Measurements from ENCODE around the gene STOX1. TPM values are rescaled to one million over a fixed set of nuclear protein-coding genes. Genes with fewer than 3 reads are reported as not detected.
A peak's percentile ranks its signal among the peaks of the same experiment; 100 is the strongest.

Gene STOX1
- total and polyA plus RNA-seq, 7 donors = 0.14 to 2.4 (median 0.57) TPM

GRCh38 chr10:68790476-68790875, 36.9 kb upstream of the STOX1 start:
- H3K27ac ChIP-seq = no peak overlapping the region
- no peak for TF ChIP-seq CTCF (IDR thresholded peaks at IDR 0.05)
- intact Hi-C loops (cut with DNase I) = loop anchor here (5.0 kb wide), 1 partner anchor 107 kb away; no protein-coding TSS in a partner anchor
- H3K27me3 ChIP-seq (ENCODE audit: insufficient read depth in 3 of 3, low read length in 2 of 3) = no peaks in the 10 kb centered on the region
- no peaks in the 10 kb centered on the region for H3K9me3 ChIP-seq
- 94 to 96% (median 95%) methylated on average over 10 of the region's 10 CpGs for WGBS, 3 donors
- H3K36me3 ChIP-seq (ENCODE audit: insufficient read depth in 1 of 2, low read depth in 1 of 2) = peaks cover 4 to 100% of the 10 kb centered on the region in 2 donors
- H3K4me1 ChIP-seq = no peaks in the 10 kb centered on the region
- ATAC-seq (no peak), DNase-seq (no peak)
- H3K4me3 ChIP-seq = no peak overlapping the region

- intact Hi-C loops (cut with DNase I) = loop anchor here (5.0 kb wide), 1 partner anchor 105 kb away; no protein-coding TSS in a partner anchor
- Histone ChIP-seq H3K9me3 (no peaks in the 10 kb centered on the region), H3K27me3 (ENCODE audit: insufficient read depth in 3 of 3, low read length in 2 of 3) (no peaks in the 10 kb centered on the region), H3K4me1 (no peaks in the 10 kb centered on the region), H3K27ac (no peak overlapping the region), H3K36me3 (ENCODE audit: insufficient read depth in 1 of 2, low read depth in 1 of 2) (peaks cover 4 to 99% of the 10 kb centered on the region in 2 donors), H3K4me3 (no peak overlapping the region)
- no peak for ATAC-seq
- WGBS, 3 donors = 63 to 78% (median 69%) methylated on average over 1 of the region's 1 CpG
- no peak for DNase-seq
- TF ChIP-seq CTCF (IDR thresholded peaks at IDR 0.05) = peak; percentile 10
These were observed 35.2 kb upstream of the STOX1 start for GRCh38 chr10:68792115-68792514.

- Histone ChIP-seq H3K4me3 (no peak overlapping the region), H3K27me3 (ENCODE audit: insufficient read depth in 3 of 3, low read length in 2 of 3) (no peaks in the 10 kb centered on the region), H3K27ac (no peak overlapping the region), H3K36me3 (ENCODE audit: insufficient read depth in 1 of 2, low read depth in 1 of 2) (peaks cover 0 to 72% of the 10 kb centered on the region in 2 donors), H3K9me3 (no peaks in the 10 kb centered on the region), H3K4me1 (no peaks in the 10 kb centered on the region)
- 91 to 97% (median 94%) methylated on average over 4 of the region's 4 CpGs for WGBS, 3 donors
- ATAC-seq (peak in 1 of 4 donors; percentile 32), DNase-seq (no peak)
- intact Hi-C loops (cut with DNase I) = no loop called here
- TF ChIP-seq CTCF (IDR thresholded peaks at IDR 0.05) = no peak
These were observed 31.3 kb upstream of the STOX1 start for GRCh38 chr10:68795886-68796532.

GRCh38 chr10:68796605-68797004, 30.7 kb upstream of the STOX1 start:
- WGBS, 3 donors = 85 to 91% (median 86%) methylated on average over 3 of the region's 3 CpGs
- no peak for ATAC-seq
- Histone ChIP-seq H3K27ac (no peak overlapping the region), H3K36me3 (ENCODE audit: insufficient read depth in 1 of 2, low read depth in 1 of 2) (peaks cover 0 to 66% of the 10 kb centered on the region in 2 donors), H3K9me3 (no peaks in the 10 kb centered on the region), H3K4me3 (no peak overlapping the region), H3K4me1 (no peaks in the 10 kb centered on the region), H3K27me3 (ENCODE audit: insufficient read depth in 3 of 3, low read length in 2 of 3) (no peaks in the 10 kb centered on the region)
- no peak for TF ChIP-seq CTCF (IDR thresholded peaks at IDR 0.05)
- intact Hi-C loops (cut with DNase I) = no loop called here
- no peak for DNase-seq

GRCh38 chr10:68800211-68800610, 27.1 kb upstream of the STOX1 start:
- Histone ChIP-seq H3K4me1 (no peaks in the 10 kb centered on the region), H3K9me3 (no peaks in the 10 kb centered on the region), H3K36me3 (ENCODE audit: insufficient read depth in 1 of 2, low read depth in 1 of 2) (peaks cover 0 to 30% of the 10 kb centered on the region in 2 donors), H3K27me3 (ENCODE audit: insufficient read depth in 3 of 3, low read length in 2 of 3) (no peaks in the 10 kb centered on the region), H3K27ac (no peak overlapping the region), H3K4me3 (no peak overlapping the region)
- no peak for ATAC-seq
- DNase-seq = no peak
- WGBS, 3 donors = 53 to 78% (median 68%) methylated on average over 2 of the region's 2 CpGs
- intact Hi-C loops (cut with DNase I) = loop anchor here in 1 of 2 donors (5.0 kb wide), 1 partner anchor 82 kb away; no protein-coding TSS in a partner anchor
- TF ChIP-seq CTCF (IDR thresholded peaks at IDR 0.05) = no peak
